H1 (cell line): ENCODE results near the gene YLPM1. TPM values are rescaled to one million over a fixed set of nuclear protein-coding genes. Genes with fewer than 3 reads are reported as not detected.

Source experiments
- CHD1 ChIP-seq: IDR thresholded peaks from 2 replicates; pipeline ENCODE4 v1.6.1; 2012; ENCODE audit warnings: low read depth, low read length, improper control_type of control experiment
- TAF7 ChIP-seq: optimal IDR thresholded peaks from 2 replicates; pipeline ENCODE3; 2011; ENCODE audit warnings: low read depth, mild to moderate bottlenecking, inconsistent platforms, low read length, moderate library complexity, borderline replicate concordance
- polyA plus RNA-seq, 7 experiments: library from polyadenylated mRNA; depleted of rRNA in 3 of 7; stranded (reverse) in 5 of 7; unstranded in 2 of 7; fragments of >200 nt in 5 of 7; fragments of 200-250 nt in 2 of 7; gene quantifications; 1 replicate in 5 of 7; 2 replicates in 1 of 7; 4 replicates in 1 of 7; pipeline versions ENCODE4 v1.2.1 to v1.2.3, GENCODE V29; 2011 to 2013; ENCODE audit warnings: missing spikeins in 2 of 7, mixed read lengths in 2 of 7
- total RNA-seq: library from RNA; stranded (reverse); fragmentation: NEBNext Ultra II Directional; extraction: Animal tissue kit (Norgen Biotek cat#: 25700); gene quantifications from 2 replicates; pipeline ENCODE4 v1.2.1, GENCODE V29; 2021

YLPM1 gene
- total and polyA plus RNA-seq, 2 of the 8 experiments (the other 6 are each of a cell fraction or from before 2014, with no cell fraction given): 13.5 to 71.7 TPM

GRCh38 chr14:74846168-74846567 lies 83.1 kb downstream of the YLPM1 start (continued):
- TF ChIP-seq CHD1 (no peak), TAF7 (no peak)
